Measurements from ENCODE around the gene ACP5.
"Not testable (repeated sequence)": the region's sequence is repeated elsewhere in the genome, so short reads cannot be mapped to it uniquely, and the experiment has no call there.

The ACP5 gene

GRCh38 chr19:11578258-11579142 is 1.1 kb upstream of the ACP5 start:
- peak in 1 of 2 experiments; percentile 23 for DNase-seq

GRCh38 chr19:11576227-11576626 is 1.2 kb downstream of the ACP5 start:
- no peak for DNase-seq

- no peak for DNase-seq
These were observed 2.8 kb downstream of the ACP5 start for GRCh38 chr19:11574689-11575088.

- not testable (repeated sequence) for DNase-seq
These were observed 3.7 kb downstream of the ACP5 start for GRCh38 chr19:11573763-11574162.

- not testable (repeated sequence) for DNase-seq
These were observed 4.1 kb downstream of the ACP5 start for GRCh38 chr19:11573354-11573753.

GRCh38 chr19:11570039-11570462 is 7.4 kb downstream of the ACP5 start:
- no peak for DNase-seq

- DNase-seq = no peak
These were observed 11.3 kb downstream of the ACP5 start for GRCh38 chr19:11566164-11566563.

- not testable (repeated sequence) for DNase-seq
These were observed 11.8 kb downstream of the ACP5 start for GRCh38 chr19:11565649-11565980.

GRCh38 chr19:11564082-11564807 is 13.2 kb downstream of the ACP5 start:
- DNase-seq = not testable (repeated sequence)

GRCh38 chr19:11563532-11563931 is 13.9 kb downstream of the ACP5 start:
- DNase-seq = no peak

GRCh38 chr19:11560404-11561051 is 16.9 kb downstream of the ACP5 start:
- peak; percentile 44 to 46 for DNase-seq

GRCh38 chr19:11558881-11559828 is 18.3 kb downstream of the ACP5 start, which contains the start of gene ELOF1:
TSS of gene ELOF1 (minus strand) at chr19:11559230. CDS start at chr19:11554347, 4,883 bp downstream.
- DNase-seq = peak; percentile 95 to 97

- DNase-seq = no peak
These were observed 20.6 kb downstream of the ACP5 start for GRCh38 chr19:11556634-11557420.

- DNase-seq = no peak
These were observed 22.2 kb downstream of the ACP5 start for GRCh38 chr19:11555246-11555645.

- no peak for DNase-seq
These were observed 23.3 kb downstream of the ACP5 start for GRCh38 chr19:11554160-11554559.

GRCh38 chr19:11552666-11553372 is 24.6 kb downstream of the ACP5 start:
- DNase-seq = no peak

GRCh38 chr19:11551603-11552235 is 25.7 kb downstream of the ACP5 start:
- DNase-seq = no peak

GRCh38 chr19:11550265-11550664 is 27.2 kb downstream of the ACP5 start:
- no peak for DNase-seq

GRCh38 chr19:11549386-11549953 is 28.0 kb downstream of the ACP5 start:
- DNase-seq = no peak
